A549 (cell line): Measurements from ENCODE around the gene ZNF860.

ENCODE experiments used
- BHLHE40 ChIP-seq: IDR thresholded peaks from 2 replicates; pipeline ENCODE4 v1.6.1; 2012; ENCODE audit warnings: low read depth, low read length, inconsistent platforms
- CHD2 ChIP-seq: fragments of 150-350 bp; IDR thresholded peaks from 2 replicates; pipeline ENCODE4 v1.6.1; 2014; ENCODE audit warnings: low read length; ENCODE audit not compliant: partially characterized antibody
- EP300 ChIP-seq, 2 experiments: fragments of >200 bp; sonication (Bioruptor Twin); formaldehyde crosslinking; IDR thresholded peaks; 2 replicates in 1 of 2; 3 replicates in 1 of 2; pipeline ENCODE4 v1.6.1; 2016 to 2017
- NPAS2 ChIP-seq: fragments of 250-450 bp; sonication (Bioruptor Pico); IDR thresholded peaks from 2 replicates; pipeline ENCODE4 v1.8.0; 2022; ENCODE audit warnings: mild to moderate bottlenecking, moderate library complexity, borderline replicate concordance
- POLR2A ChIP-seq: IDR thresholded peaks from 2 replicates; pipeline ENCODE4 v1.6.1; 2012; ENCODE audit warnings: mild to moderate bottlenecking, low read length
- RCOR1 ChIP-seq: fragments of 150-350 bp; IDR thresholded peaks from 2 replicates; pipeline ENCODE4 v1.6.1; 2014; ENCODE audit warnings: antibody characterized with exemption, low read length, low read depth
- REST ChIP-seq: fragments of 200-600 bp; sonication (generic); IDR thresholded peaks from 2 replicates; pipeline ENCODE4 v1.6.1; 2016; ENCODE audit warnings: antibody characterized with exemption, mild to moderate bottlenecking, moderate library complexity
- RNF2 ChIP-seq: fragments of 200-600 bp; sonication (generic); IDR thresholded peaks from 2 replicates; pipeline ENCODE4 v1.6.1; 2016; ENCODE audit warnings: low read depth, mild to moderate bottlenecking, antibody characterized with exemption, moderate library complexity, borderline replicate concordance
- SMC3 ChIP-seq: fragments of >200 bp; sonication (Bioruptor Twin); formaldehyde crosslinking; IDR thresholded peaks from 3 replicates; pipeline ENCODE4 v1.6.1; 2018; ENCODE audit warnings: inconsistent platforms
- TP53 ChIP-seq: fragments of 250-450 bp; sonication (Bioruptor Pico); IDR thresholded peaks from 2 replicates; pipeline ENCODE4 v1.5.0; 2021; ENCODE audit warnings: mild to moderate bottlenecking, moderate library complexity
- TF ChIP-seq, protein P1 (sequence below): fragments of >200 bp; sonication (Bioruptor Twin); formaldehyde crosslinking; IDR thresholded peaks from 3 replicates; pipeline ENCODE4 v1.5.1; 2016
- TF ChIP-seq, protein P2 (sequence below): fragments of 150-350 bp; IDR thresholded peaks from 2 replicates; pipeline ENCODE4 v1.6.1; 2014; ENCODE audit warnings: low read depth, mild to moderate bottlenecking, low read length
- TF ChIP-seq, protein P3 (sequence below): fragments of >200 bp; sonication (Bioruptor Twin); formaldehyde crosslinking; IDR thresholded peaks from 3 replicates; pipeline ENCODE4 v1.6.1; 2016

DNA sequence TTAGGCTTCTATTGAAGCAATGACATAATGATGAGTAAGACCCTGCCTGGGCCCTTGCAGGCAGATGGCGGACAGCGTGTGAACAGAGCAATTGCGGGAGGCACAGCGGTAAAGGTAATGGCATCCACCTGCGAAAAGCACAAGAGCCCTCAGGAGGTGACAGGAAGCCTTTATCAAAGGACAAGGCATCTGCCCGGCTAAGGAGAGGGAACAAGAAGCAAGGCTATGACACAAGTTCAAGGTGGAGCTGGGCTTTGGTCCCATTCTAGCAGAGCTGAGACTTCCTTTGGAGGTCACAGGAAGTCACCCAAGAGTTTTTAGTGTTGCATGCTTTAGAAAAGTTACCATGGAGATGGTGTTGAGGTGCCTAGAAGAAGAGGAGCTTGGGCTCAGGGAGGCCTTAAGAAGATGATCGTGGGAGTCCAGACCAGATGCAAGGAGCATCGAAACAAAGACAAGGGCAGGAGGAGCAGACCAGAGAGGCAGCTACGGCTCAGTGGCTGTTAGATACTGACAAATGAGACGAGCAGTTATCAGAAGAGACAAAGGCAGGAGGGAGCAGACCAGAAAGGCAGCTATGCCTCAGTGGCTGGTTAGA lies 35.0 kb upstream of the ZNF860 start:
- no peak for TF ChIP-seq SMC3
- TF ChIP-seq, protein P1, sequence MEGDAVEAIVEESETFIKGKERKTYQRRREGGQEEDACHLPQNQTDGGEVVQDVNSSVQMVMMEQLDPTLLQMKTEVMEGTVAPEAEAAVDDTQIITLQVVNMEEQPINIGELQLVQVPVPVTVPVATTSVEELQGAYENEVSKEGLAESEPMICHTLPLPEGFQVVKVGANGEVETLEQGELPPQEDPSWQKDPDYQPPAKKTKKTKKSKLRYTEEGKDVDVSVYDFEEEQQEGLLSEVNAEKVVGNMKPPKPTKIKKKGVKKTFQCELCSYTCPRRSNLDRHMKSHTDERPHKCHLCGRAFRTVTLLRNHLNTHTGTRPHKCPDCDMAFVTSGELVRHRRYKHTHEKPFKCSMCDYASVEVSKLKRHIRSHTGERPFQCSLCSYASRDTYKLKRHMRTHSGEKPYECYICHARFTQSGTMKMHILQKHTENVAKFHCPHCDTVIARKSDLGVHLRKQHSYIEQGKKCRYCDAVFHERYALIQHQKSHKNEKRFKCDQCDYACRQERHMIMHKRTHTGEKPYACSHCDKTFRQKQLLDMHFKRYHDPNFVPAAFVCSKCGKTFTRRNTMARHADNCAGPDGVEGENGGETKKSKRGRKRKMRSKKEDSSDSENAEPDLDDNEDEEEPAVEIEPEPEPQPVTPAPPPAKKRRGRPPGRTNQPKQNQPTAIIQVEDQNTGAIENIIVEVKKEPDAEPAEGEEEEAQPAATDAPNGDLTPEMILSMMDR: no peak
- TF ChIP-seq, protein P2, sequence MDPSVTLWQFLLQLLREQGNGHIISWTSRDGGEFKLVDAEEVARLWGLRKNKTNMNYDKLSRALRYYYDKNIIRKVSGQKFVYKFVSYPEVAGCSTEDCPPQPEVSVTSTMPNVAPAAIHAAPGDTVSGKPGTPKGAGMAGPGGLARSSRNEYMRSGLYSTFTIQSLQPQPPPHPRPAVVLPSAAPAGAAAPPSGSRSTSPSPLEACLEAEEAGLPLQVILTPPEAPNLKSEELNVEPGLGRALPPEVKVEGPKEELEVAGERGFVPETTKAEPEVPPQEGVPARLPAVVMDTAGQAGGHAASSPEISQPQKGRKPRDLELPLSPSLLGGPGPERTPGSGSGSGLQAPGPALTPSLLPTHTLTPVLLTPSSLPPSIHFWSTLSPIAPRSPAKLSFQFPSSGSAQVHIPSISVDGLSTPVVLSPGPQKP: no peak
- TF ChIP-seq, protein P3, sequence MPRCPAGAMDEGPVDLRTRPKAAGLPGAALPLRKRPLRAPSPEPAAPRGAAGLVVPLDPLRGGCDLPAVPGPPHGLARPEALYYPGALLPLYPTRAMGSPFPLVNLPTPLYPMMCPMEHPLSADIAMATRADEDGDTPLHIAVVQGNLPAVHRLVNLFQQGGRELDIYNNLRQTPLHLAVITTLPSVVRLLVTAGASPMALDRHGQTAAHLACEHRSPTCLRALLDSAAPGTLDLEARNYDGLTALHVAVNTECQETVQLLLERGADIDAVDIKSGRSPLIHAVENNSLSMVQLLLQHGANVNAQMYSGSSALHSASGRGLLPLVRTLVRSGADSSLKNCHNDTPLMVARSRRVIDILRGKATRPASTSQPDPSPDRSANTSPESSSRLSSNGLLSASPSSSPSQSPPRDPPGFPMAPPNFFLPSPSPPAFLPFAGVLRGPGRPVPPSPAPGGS: no peak
- no peak for TF ChIP-seq BHLHE40
- no peak for TF ChIP-seq TP53 (CRISPR knock-in tag)
- TF ChIP-seq CHD2: no peak
- no peak for TF ChIP-seq NPAS2 (CRISPR knock-in tag)
- no peak for TF ChIP-seq EP300 (IDR thresholded peaks at IDR 0.05)
- no peak for TF ChIP-seq RCOR1
- TF ChIP-seq RNF2: no peak
- no peak for TF ChIP-seq REST
- no peak for TF ChIP-seq POLR2A
